Measurements from ENCODE around the gene TSPAN18. TPM values are rescaled to one million over a fixed set of nuclear protein-coding genes. Genes with fewer than 3 reads are reported as not detected.
A peak's percentile ranks its signal among the peaks of the same experiment; 100 is the strongest.

The TSPAN18 gene
- total and polyA plus RNA-seq, 8 donors = 0.69 to 2.7 (median 1.5) TPM

DNA sequence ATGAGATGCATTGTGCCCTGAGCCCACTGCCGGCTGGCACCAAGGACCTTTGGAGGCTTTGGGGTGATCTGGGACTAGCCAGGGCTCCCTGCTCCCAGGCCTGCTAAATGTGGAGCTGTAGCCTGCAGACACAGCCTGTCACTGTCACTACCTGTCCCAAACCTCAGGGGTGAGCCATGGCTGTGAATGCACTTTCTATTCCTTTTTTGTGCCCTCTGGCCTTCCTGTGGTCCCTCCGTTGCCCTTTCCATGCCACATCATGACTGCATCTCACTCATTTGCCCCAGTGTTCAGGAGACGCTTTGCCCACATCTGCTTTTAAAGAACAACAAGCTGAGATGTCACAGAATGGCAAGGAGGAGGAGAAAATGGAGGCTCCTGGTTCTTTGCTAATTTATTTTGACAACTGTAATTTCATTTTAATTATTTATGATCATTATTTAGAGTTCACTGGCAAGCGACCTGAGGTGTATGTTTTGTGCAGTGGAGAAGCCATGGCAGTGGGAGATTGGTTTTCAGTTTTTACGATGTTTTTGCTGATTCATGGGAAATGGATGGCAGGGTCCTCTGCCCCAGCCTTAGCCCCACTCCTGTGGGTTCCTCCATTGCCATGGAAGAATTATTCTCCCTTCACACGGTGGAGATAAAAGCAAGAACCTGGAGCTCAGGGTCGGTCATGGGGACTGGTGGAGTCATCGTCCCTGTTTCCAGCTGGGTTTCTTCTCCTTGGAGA is 69.2 kb downstream of the TSPAN18 start:
- DNase-seq (no peak), ATAC-seq (no peak), FAIRE-seq (no peak)
- H3K4me3 ChIP-seq = no peak overlapping the region
- H3K27me3 ChIP-seq = no peaks in the 10 kb centered on the region
- no peaks in the 10 kb centered on the region for H3K36me3 ChIP-seq
- H3K9me3 ChIP-seq = no peaks in the 10 kb centered on the region
- intact Hi-C loops (cut with DNase I) = no loop called here
- no peak overlapping the region for H3K27ac ChIP-seq
- H3K4me1 ChIP-seq = no peaks in the 10 kb centered on the region
- 58 to 76% methylated on average over 8 of the region's 8 CpGs for WGBS, 2 donors
- TF ChIP-seq, protein P1, sequence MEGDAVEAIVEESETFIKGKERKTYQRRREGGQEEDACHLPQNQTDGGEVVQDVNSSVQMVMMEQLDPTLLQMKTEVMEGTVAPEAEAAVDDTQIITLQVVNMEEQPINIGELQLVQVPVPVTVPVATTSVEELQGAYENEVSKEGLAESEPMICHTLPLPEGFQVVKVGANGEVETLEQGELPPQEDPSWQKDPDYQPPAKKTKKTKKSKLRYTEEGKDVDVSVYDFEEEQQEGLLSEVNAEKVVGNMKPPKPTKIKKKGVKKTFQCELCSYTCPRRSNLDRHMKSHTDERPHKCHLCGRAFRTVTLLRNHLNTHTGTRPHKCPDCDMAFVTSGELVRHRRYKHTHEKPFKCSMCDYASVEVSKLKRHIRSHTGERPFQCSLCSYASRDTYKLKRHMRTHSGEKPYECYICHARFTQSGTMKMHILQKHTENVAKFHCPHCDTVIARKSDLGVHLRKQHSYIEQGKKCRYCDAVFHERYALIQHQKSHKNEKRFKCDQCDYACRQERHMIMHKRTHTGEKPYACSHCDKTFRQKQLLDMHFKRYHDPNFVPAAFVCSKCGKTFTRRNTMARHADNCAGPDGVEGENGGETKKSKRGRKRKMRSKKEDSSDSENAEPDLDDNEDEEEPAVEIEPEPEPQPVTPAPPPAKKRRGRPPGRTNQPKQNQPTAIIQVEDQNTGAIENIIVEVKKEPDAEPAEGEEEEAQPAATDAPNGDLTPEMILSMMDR (IDR thresholded peaks at IDR 0.05) = no peak

- FAIRE-seq = no peak
- TF ChIP-seq, protein P1 (IDR thresholded peaks at IDR 0.05) = no peak
- 73 to 82% methylated on average over 5 of the region's 5 CpGs for WGBS, 2 donors
- Histone ChIP-seq H3K36me3 (no peaks in the 10 kb centered on the region), H3K4me1 (no peaks in the 10 kb centered on the region), H3K27ac (no peak overlapping the region), H3K4me3 (no peak overlapping the region), H3K9me3 (no peaks in the 10 kb centered on the region), H3K27me3 (no peaks in the 10 kb centered on the region)
- intact Hi-C loops (cut with DNase I) = no loop called here
- no peak for DNase-seq
- no peak for ATAC-seq
Observed at GRCh38 chr11:44797051-44797450, 70.3 kb downstream of the TSPAN18 start.

GRCh38 chr11:44797886-44798606 is 71.3 kb downstream of the TSPAN18 start:
- Histone ChIP-seq H3K27ac (no peak overlapping the region), H3K4me3 (no peak overlapping the region), H3K9me3 (no peaks in the 10 kb centered on the region), H3K27me3 (no peaks in the 10 kb centered on the region), H3K36me3 (no peaks in the 10 kb centered on the region), H3K4me1 (no peaks in the 10 kb centered on the region)
- 55 to 57% methylated on average over 8 of the region's 8 CpGs for WGBS, 2 donors
- peak in 1 of 4 donors; percentile 25 for ATAC-seq
- TF ChIP-seq, protein P1 (IDR thresholded peaks at IDR 0.05) = no peak
- DNase-seq = no peak
- intact Hi-C loops (cut with DNase I) = no loop called here
- no peak for FAIRE-seq

- no peak for ATAC-seq
Observed at GRCh38 chr11:44798607-44798972, 71.8 kb downstream of the TSPAN18 start.

More at GRCh38 chr11:44798607-44798972, 71.8 kb downstream of the TSPAN18 start:
- TF ChIP-seq, protein P1 (IDR thresholded peaks at IDR 0.05) = no peak
- Histone ChIP-seq H3K4me3 (no peak overlapping the region), H3K36me3 (no peaks in the 10 kb centered on the region), H3K27me3 (no peaks in the 10 kb centered on the region), H3K9me3 (no peaks in the 10 kb centered on the region), H3K4me1 (no peaks in the 10 kb centered on the region), H3K27ac (no peak overlapping the region)
- intact Hi-C loops (cut with DNase I) = no loop called here
- FAIRE-seq = no peak
- DNase-seq = no peak

All from pancreas (tissue), 10 donors.